ENCODE measurements around the gene DMRTC2. TPM values are rescaled to one million over a fixed set of nuclear protein-coding genes. Genes with fewer than 3 reads are reported as not detected.

The DMRTC2 gene
- total RNA-seq, 1 donor from 2014 or later = not detected

DNA sequence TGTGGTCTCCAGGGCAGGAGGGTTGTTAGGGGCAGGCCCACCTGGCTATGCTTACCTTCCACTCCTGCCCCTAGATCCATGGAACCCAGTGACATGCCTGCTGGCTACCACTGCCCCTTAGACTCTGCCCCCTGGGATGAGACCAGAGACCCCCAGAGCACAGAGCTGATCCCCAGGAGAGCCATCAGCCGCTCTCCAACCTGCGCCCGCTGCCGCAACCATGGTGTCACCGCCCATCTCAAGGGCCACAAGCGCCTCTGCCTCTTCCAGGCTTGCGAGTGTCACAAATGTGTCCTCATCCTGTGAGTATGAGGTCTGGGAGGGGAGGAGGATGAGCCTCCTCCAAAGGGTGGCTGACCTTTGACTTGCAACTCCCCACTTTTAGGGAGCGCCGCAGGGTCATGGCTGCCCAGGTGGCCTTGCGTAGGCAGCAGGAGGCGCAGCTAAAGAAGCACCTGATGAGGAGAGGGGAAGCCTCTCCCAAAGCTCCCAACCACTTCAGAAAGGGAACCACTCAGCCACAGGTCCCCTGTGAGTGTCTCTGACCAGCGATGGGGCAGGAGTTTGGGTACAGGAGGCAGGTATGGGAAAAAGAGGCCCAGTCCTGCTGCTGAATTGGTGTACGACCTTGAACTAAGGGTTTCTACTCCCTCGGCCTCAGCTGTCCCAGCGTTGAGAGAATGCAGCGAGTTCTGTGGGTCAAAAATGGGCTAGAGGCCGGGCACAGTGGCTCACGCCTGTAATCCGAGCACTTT is 2.7 kb downstream of the DMRTC2 start:
- DNase-seq (ENCODE audit: low read depth in 2 of 2) = no peak

DNA sequence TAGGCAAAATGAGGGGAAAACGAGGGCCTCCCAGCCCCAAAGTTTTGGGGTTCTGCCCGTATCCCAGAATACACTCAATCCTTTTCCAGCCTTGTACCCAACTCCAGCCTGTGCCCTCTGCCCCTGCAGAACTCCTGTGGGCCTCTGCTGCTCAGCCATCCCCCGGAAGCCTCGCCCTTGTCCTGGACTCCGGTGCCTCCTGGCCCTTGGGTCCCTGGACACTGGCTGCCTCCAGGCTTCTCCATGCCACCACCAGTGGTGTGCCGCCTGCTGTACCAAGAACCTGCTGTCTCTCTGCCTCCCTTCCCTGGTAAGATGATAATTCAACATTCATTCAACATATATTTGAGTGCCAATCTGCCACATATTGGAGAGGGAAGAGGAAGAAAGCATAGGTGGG is 3.8 kb downstream of the DMRTC2 start:
- DNase-seq (ENCODE audit: low read depth in 2 of 2) = no peak

DNA sequence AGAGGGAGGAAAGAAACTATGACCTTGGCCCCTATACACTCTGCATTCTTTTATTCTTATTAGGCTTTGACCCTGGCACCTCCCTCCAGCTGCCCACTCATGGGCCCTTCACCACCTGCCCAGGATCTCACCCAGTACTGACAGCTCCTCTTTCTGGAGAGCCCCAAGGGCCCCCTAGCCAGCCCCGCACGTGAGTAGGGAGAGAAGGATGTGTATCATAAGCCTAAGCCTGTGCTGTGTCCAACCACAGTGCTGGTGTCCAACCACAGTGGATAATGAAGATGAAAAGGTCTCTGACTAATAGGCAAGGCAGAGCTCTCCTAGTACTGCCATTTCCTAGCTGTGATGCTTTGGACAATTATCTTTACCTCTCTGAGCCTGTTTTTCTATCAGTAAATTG is 4.2 kb downstream of the DMRTC2 start:
- no peak for DNase-seq (ENCODE audit: low read depth in 2 of 2)

DNA sequence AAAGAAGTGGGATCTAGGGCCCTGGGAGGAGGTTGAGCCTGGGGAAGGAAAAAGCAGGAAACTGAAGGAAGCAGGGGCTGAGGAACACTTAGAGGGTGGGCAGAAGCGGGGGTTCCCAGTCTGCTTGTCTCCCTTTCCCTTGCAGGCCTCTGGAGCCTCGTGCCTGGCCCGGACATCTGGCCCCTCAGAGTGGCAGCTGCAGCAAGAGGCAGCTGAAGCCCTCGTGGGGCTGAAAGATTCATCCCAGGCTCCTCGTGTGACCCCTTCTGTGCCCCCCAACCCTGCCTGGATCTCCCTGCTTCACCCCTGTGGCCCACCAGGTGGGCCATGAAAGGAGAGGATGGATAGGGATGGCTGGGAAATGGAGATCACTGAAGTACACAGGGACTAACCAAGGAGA is 5.5 kb downstream of the DMRTC2 start:
- no peak for DNase-seq (ENCODE audit: low read depth in 2 of 2)

DNA sequence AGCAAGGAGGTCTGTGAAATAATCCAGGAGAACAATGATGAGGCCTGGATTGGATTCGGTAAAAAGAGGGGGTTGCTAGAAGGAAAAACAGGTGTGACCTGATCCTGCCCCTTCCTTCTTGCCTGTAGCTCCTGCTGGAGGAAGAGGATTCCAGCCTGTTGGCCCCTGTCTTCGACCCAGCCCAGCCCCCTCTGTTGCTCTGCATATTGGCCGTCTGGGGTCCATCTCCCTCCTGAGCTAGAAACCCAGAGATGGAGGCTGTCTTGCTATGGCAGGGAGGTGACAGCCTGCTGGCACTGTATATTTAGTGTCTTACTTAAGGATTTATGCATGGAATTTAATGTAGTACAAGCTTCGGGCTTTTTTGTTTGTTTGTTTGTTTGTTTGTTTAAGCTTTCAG is 6.6 kb downstream of the DMRTC2 start:
- DNase-seq (ENCODE audit: low read depth in 2 of 2) = no peak

DNA sequence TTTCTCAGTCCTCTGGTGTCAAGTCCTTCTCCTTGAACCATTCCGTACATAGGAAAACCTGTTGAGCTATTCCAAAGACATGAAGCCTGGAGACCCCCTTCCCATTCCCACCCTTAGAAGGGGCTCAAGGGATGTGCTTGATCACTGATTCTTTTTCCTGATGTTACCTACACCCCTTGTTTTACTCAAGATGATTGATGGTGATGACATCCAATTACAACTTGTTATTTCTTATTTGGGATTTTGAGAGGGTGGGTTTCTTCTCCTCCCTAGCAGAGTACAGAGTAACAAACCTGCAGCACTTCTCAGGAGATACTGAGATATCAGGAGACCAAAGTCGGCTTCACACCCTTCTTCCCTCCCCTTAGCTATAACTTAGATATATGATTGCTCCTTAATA is 8.5 kb downstream of the DMRTC2 start:
- DNase-seq (ENCODE audit: low read depth in 2 of 2) = no peak

DNA sequence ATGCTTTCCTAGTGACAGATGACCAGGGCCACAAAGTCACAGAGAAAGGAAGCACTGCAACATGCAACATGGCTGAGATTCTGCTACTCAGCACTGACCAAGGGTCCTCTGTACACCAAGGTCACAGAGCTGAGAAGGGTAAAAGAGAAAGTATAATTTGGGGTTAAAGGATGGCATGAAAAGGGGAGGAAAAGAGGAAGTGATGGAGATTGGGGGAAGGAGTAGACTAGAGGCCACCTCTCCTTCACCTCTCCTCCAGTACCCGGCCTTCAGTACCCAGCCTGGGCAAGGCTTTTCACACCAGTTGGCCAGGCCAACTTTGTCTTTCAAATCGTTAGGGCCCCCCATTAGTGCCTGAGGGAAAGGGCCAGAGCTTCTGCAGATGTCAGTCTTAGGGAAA is 8.9 kb downstream of the DMRTC2 start:
- DNase-seq (ENCODE audit: low read depth in 2 of 2) = no peak

DNA sequence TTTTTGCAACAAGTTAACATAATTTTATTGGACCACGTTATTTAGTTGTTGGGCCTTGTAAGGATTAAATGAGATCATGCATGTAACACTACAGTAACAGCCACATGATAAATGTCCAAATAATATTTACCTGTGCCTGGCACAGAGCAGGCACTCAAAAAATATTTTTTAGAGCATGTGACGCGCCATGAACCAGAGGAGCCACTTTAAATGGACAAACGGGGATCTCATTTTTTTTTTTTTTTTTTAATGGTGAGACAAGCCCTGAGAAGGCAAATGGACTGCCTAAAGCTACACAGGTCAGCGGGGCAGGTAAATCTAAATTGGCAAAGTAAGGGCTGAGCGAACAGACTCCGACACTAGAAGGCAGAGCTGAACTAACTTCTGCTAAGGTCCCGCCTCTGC is 14.4 kb downstream of the DMRTC2 start:
- no peak for DNase-seq (ENCODE audit: low read depth in 2 of 2)

DNA sequence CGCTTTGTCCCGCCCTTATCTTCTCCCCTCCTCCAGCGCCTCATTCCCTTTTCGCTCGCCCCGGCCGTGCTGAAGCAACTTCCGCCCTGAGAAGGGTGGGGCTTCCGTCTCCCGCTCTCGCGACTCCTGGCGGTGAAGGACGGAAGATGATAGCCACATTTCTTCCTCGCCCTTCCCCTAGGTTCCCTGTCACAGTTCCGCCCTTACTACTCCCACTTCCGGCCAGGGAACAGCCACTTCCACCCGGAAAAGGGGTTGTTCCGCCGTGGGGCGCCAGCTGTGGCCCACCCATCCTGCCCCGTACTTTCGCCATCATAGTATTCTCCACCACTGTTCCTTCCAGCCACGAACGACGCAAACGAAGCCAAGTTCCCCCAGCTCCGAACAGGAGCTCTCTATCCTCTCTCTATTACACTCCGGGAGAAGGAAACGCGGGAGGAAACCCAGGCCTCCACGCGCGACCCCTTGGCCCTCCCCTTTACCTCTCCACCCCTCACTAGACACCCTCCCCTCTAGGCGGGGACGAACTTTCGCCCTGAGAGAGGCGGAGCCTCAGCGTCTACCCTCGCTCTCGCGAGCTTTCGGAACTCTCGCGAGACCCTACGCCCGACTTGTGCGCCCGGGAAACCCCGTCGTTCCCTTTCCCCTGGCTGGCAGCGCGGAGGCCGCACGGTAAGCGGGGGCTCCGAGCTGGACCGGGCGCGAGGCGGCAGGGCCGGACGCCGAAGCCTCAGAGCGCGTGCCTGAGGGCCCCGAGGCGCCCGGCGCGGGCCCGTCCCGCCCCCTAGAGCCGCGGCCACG is 15.0 kb downstream of the DMRTC2 start, which contains the start of gene RPS19:
Gene RPS19, plus strand, starts transcription at position 638 of the 801 bp plus-strand sequence. CDS start 520 bp downstream, outside the sequence.
- DNase-seq (ENCODE audit: low read depth in 2 of 2) = peak; percentile 97 to 98

DNA sequence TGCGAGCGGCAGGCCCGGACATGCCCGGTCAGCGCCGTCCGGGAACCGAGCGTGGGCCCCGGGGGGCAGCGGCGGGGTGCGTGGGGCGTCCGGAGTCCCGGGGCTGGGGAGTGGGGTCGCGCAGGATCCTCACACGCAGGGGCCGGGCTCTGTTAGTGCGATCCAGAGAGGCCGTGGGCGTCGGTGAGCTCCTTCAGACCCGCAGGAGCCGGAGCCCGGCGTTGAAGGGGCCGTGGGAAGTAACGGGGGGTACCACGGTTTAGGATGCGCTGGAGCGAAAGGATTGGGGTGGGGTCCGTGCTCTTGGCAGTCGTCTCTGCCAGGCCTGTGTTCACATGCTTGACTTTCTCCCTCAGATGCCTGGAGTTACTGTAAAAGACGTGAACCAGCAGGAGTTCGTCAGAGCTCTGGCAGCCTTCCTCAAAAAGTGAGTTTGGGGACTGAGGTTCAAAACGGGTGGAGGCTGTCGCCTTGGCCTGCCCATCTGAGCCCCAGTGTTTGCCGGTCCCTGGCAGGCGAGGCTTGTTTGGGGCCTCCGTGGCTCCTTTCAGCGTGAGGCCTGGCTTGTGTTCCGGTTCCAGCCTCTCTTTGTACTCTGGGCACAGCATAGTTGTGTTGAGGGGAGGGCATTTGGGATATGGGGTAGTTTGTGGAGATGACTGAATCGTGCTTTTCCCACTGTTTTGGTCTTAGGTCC is 15.7 kb downstream of the DMRTC2 start:
- peak in 1 of 2 donors; percentile 24 for DNase-seq (ENCODE audit: low read depth in 2 of 2)

DNA sequence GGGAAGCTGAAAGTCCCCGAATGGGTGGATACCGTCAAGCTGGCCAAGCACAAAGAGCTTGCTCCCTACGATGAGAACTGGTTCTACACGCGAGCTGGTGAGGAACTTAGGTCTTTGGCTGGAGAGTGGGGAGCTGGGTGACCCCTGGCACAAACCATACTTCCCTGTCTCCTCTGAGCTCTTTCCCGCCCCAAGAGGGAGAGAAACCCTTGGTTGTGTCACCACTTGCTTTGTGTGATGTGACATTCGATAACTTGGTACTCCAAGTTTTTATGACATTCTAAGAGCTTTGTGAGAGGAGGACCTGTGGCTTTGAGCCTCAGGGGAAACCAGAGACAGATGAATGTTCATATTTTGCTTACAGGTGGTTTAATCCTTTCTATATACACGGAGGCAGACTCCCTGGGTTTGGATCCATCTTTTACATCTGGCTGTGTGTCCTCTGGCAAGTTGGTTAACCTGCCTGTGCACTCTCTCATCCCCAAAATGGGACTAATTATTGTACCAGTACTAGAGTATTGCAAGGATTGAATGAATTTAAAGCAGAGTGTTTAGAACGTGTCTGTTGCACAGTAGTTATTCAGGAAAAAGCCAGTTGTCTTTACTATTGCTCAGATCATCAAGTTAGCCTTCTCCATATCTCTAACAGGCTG is 16.4 kb downstream of the DMRTC2 start:
- DNase-seq (ENCODE audit: low read depth in 2 of 2) = no peak

DNA sequence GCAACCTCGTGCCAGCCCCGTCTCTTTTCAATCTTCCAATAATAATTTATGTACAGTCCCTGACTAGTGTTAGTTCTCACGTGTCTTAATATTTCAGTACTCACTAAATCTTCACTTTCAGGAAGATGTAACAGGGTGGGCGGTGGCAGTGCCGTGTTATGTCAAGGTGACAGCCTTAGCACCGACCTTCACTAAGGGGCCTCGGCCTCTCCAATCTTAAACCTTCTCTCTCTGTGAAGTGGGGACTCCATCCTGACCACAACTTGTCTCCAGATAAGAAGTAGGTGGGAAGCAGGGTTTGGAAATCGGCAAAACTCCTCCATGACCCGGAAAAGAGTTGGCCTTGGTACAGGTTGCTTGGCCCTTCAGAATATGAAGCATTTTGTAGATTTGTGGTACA is 17.0 kb downstream of the DMRTC2 start:
- DNase-seq (ENCODE audit: low read depth in 2 of 2) = no peak

DNA sequence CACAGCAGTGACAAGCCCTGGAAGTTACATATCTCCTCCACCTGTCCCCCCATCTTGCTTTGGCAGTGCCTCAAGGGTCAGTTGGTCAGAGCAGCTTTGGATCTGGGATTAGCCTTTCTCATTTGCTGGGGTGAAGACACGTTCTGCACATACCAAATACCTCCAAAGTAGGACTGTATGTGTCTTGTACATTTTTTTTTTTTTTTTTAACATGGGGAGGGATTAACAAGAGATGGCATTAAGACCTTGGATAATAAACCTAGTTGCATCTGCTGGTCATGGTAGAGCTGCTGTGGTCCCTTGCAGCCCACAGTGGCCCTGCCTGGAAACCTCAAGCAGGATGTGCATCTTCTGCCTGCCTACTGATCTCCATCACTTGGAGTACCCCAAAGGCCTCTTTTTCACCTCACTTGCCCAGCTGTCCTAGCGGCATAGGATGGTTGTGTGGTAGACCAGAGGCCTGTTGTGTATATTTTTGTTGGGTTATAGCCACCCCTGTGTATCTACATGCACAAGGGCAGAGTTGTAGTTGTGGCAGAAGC is 17.7 kb downstream of the DMRTC2 start:
- DNase-seq (ENCODE audit: low read depth in 2 of 2) = no peak

DNA sequence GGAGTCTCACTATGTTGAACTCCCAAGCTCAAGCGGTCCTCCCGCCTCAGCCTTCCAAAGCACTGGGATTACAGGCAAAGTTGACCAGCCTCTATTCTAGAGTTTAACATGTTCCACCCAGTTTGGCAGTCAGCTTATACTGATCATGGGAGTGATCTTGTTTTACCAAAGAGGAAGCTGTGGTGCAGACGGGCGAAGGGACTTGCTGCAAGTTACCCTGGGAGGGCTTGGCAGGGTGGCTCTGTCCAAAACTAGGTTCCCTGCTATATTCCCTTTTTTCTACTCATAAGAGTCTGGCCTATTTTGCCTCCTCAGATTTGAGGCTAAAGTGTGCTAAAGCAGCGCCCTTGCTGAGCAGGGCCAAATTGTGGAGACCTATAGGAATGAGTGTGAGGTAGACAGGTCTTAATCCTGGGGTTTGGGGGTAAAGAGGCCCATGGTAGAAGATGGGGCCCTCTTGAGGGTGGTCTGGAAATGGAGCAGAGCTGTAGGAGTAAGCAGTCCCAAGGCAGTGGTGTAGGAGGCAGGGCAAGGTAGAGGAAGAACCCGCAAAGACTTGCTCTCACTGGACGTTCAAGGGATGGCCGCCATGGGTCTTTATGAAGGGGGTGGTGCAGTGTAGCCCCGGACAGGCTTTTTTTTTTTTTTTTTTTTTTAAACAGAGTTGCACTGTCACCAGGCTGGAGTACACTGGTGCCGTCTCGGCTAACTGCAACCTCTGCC is 18.5 kb downstream of the DMRTC2 start:
- DNase-seq (ENCODE audit: low read depth in 2 of 2) = no peak

DNA sequence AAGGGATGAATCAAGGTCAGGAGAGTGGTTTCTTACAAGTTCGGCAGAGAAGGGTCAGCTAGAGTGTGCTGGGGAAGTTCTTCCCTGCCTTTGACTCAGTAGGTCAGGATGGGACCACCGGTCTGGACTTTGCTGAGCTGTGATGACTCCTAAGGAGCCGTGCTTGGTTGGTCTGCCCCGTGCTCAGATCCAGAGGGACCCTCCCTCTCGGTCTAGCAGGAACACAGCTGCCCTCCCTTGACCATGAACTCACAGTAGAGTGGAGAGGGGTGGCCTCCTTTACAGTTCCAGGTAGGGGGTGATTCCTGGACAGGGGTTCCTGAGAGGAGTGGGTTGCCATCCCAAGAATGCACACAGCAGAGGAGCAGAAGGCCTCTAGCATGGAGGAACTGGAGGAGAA is 19.5 kb downstream of the DMRTC2 start:
- no peak for DNase-seq (ENCODE audit: low read depth in 2 of 2)

DNA sequence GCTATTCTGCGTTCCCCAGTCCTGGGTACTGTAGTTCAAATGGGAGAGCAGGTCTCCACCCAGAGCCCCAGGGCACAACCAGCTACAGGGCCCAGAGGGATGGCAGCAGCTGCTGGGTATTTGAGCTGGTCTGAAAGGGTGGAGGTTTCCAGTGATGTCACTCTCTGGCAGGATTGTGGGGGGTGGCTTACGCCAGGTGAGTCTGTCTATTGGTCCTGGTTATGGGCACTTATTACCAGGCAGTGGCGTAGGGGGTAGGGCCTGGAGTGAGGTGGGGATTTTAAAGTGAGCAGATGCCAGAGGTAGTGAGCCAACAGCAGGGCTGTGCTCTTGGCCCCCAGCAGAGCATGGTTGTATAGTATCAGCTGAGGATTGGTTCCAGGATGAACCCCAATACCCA is 21.4 kb downstream of the DMRTC2 start:
- no peak for DNase-seq (ENCODE audit: low read depth in 2 of 2)

DNA sequence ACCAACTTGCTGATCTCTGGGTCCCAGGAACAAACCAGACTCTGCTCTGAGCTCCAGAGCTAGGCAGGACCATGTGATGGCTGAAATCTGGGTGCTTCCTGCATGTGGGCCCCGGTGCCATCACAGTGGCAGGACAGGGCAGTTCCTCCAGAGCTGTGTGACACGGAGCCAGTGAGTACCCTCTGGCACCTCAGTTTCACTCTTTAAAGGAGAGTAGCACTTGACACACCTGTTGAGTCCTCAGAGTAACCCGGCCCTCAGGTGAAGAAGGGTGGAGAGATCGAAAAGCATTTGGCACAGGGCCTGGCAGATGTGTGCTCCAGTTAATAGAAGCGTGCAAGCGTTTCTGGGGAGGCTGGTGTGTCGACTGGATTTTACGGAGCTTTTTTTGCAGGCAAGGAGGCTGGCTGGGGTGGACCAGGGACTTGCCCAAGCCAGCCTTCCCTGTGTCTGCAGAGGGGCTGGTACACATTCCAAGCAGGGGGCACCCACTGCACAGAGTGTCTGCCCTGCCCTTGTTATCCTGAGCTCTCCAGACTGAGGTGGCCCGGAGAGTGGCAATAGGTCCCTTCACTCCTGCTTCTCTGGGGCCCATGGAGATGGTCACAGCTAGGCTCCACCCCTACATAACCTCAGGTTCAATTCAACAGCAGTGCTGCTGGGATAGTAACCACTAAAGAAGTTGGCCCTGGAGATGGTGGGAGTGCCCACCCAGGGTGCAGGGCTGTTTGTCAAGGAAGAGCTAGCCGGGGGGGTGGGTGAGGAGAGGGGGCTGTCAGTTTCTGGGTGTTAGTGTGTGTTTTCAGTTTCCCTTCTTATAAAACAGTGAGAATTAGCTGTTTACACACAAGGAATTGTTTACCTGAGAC is 23.5 kb downstream of the DMRTC2 start:
- no peak for DNase-seq (ENCODE audit: low read depth in 2 of 2)

DNA sequence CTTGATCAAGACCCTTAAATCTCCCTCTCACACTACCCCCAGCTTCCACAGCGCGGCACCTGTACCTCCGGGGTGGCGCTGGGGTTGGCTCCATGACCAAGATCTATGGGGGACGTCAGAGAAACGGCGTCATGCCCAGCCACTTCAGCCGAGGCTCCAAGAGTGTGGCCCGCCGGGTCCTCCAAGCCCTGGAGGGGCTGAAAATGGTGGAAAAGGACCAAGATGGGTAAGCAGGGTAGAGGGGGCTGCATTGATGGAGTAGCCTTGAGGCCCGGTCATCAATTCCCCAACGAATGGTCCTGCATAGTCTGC is 24.1 kb downstream of the DMRTC2 start:
- DNase-seq (ENCODE audit: low read depth in 2 of 2) = no peak

DNA sequence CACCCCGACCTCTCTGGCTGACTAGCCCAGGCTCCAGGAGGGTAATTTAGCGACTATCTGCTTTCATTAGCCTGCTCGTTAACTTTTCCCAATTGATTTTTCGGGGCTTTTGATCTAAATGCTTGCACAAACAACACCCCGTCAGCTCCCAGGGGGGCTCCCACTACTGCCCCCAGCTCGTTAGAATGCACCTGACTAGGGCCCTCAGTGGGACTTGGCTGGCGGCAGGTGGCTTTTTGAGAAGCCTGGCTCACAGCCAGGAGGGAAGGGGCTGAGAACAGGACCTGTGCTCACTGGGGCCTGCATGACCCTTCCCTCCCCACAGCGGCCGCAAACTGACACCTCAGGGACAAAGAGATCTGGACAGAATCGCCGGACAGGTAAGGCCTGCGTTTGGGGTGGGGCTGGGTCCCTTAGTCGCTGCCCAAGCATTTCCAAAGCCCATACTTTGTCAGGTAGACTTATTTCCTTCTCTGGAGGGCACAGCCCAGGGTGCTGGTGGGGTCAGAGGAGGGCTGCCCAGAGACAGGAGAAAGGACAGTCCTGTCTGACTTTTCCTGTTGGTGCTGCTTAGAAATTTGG is 24.6 kb downstream of the DMRTC2 start:
- no peak for DNase-seq (ENCODE audit: low read depth in 2 of 2)

DNA sequence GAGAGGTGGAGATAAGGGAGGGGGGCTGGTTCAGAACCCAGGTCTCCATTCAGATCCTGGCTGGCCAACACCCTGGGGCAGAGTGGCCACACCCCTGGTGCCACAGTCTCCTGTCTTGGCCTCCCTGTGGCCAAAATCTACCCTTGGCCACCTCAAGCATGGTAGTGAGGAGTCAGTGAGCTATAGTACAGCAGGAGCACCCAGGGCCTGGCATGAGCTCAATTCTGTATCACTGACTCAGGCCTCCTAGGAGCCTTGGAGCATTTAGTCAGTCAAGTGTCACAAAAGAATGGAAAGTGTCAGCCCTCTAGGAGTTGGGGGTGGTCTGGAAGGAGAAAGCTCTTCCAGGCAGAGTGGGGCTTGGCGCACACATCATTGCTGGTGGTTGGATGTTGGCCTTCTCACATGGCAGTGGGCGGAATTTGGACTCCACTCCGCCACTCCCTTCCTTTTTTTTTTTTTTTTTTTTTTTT is 25.6 kb downstream of the DMRTC2 start:
- no peak for DNase-seq (ENCODE audit: low read depth in 2 of 2)

Data from dermis microvascular lymphatic vessel endothelial cell (primary cell).